Measurements from ENCODE around the gene EXOSC6. TPM values are rescaled to one million over a fixed set of nuclear protein-coding genes. Genes with fewer than 3 reads are reported as not detected.

The EXOSC6 gene
- total and polyA plus RNA-seq, 2 of the 4 experiments (the other 2 are of a cell fraction) = 5.8 to 7.0 TPM

DNA sequence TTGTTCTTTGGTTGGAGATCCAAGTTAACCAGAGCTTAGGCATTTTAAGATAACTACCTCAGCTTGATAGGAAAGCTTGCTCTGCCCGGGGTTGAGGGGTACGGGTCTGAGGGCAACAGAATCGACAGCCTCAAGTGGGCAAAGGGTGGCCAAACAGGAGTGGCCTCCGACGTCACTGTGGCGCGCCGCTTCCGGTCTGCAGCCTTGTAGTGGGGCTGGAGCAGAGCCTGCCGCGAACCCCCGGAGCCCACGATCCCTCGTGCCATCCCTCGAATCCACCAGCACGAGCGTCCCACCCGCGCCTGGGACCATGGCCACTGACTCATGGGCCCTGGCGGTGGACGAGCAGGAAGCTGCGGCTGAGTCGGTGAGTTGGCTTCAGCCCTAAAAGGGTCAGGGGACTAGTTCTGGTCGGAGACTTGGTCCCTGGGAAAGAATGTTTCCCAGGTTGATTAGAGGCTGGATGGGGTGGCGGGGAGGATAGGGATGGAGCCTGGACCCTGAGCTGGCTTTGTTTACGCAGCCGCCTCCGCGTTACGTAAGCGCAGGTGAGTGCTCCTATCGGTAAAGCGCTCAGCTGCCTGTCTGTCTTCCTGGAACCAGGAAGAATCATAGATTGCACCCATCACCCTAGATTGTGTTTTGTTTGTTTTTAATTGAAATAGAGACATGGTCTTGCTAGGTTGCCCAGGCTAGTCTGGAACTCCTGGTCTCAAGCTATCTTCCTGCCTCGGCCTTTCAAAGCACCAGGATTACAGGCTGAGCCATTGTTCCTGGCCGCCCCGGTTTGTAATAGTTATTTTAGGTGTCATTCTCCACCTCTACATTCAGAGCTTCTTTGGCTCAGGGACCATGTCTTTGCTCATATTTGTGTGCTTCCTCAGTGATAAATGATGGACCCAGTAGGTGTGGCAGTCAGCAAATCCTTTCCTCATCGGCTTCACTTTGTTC lies 47.5 kb upstream of the EXOSC6 start, which contains the start of gene DDX19B:
Gene DDX19B (plus strand): TSS at position 199 of the 951 bp plus-strand sequence. CDS start 112 bp downstream, at position 311.
- BruUV-seq (replicated peaks) = TSS peak; percentile 40
- peak within 1 kb of the TSS; percentile 74 for H2BK120ac ChIP-seq (ENCODE audit: low read depth, low read length)
- dilution Hi-C loops (cut with HindIII; ENCODE audit: low sequenced_read_pairs, unreplicated experiment) = no loop called here
- peak within 1 kb of the TSS; percentile 94 for H2AK9ac ChIP-seq (replicated peaks; ENCODE audit: low read depth, low read length, poor library complexity)
- peak within 1 kb of the TSS; percentile 89 for H3K18ac ChIP-seq (ENCODE audit: low read depth, low read length)
- peak within 1 kb of the TSS; percentile 93 for H3K4ac ChIP-seq (ENCODE audit: low read depth, low read length)
- H3K9ac ChIP-seq (ENCODE audit: low read depth, low read length) = peak within 1 kb of the TSS; percentile 94
- H3K36me3 ChIP-seq (ENCODE audit: control insufficient read depth, insufficient read depth, low read length) = no peaks in the 10 kb centered on the region
- H3K56ac ChIP-seq (ENCODE audit: extremely low read depth, insufficient read depth, low read length) = peak within 1 kb of the TSS; percentile 86
- H3K23ac ChIP-seq (ENCODE audit: low read depth, low read length) = peak within 1 kb of the TSS; percentile 66; the same call in 1 of the 2 replicates
- CTCF ChIA-PET = interaction anchor here (0.6 kb wide), 1 partner anchor 47 kb away, joined by 3 read pairs; no protein-coding TSS in a partner anchor
- in situ Hi-C loops (cut with MboI; ENCODE audit: low sequenced_read_pairs) = no loop called here
- peak within 1 kb of the TSS; percentile 96 for H2AFZ ChIP-seq (replicated peaks; ENCODE audit: low read length, poor library complexity)
- H2BK5ac ChIP-seq (ENCODE audit: low read depth, low read length, poor library complexity, severe bottlenecking) = peak within 1 kb of the TSS; percentile 89
- 0 out of 2 replicates have a peak, but pooled peaks cover 3% of the 10 kb centered on the region for H3K9me1 ChIP-seq (ENCODE audit: insufficient read depth, low read length)
- H3K4me1 ChIP-seq (ENCODE audit: control insufficient read depth, insufficient read depth, low read length) = peaks cover 3% of the 10 kb centered on the region; the same call in 1 of the 2 replicates
- H2AK5ac ChIP-seq (ENCODE audit: low read depth, low read length) = peak within 1 kb of the TSS; percentile 82; the same call in 1 of the 2 replicates
- peak within 1 kb of the TSS; percentile 98 for H3K4me2 ChIP-seq (ENCODE audit: low read depth, low read length)
- H4K20me1 ChIP-seq (ENCODE audit: insufficient read depth, low read length) = peaks cover 2% of the 10 kb centered on the region; the same call in 1 of the 2 replicates
- DNase-seq = peak; percentile 64
- H3K27me3 ChIP-seq (ENCODE audit: control insufficient read depth, insufficient read depth, low read length) = no peaks in the 10 kb centered on the region
- peaks cover 13 to 40% of the 10 kb centered on the region in 2 experiments for H3K79me1 ChIP-seq (ENCODE audit: low read depth in 1 of 2, low read length in 2 of 2)
- intact Hi-C loops (cut with micrococcal nuclease) = no loop called here
- peak within 1 kb of the TSS; percentile 89 for H3K27ac ChIP-seq (ENCODE audit: insufficient read depth, low read length)
- H3K9me3 ChIP-seq (ENCODE audit: control insufficient read depth, insufficient read depth, low read length) = no peaks in the 10 kb centered on the region; the same call in 1 of the 2 replicates
- 2% methylated on average over 20 of the region's 37 CpGs; no CpG with 5 or more reads in 1 of the 2 experiments for WGBS, 2 experiments (ENCODE audit: extremely low coverage in 2 of 2, insufficient read length in 1 of 2)
- POLR2A ChIA-PET (ENCODE audit: unreplicated experiment) = no interaction called here
- peak within 1 kb of the TSS; percentile 20; the same call in 1 of the 2 replicates for H2BK20ac ChIP-seq (ENCODE audit: low read depth, low read length)
- peak within 1 kb of the TSS; percentile 94 for H4K91ac ChIP-seq (ENCODE audit: insufficient read depth, low read depth, low read length)
- peak within 1 kb of the TSS; percentile 99 for H4K5ac ChIP-seq (ENCODE audit: low read depth, low read length)
- H4K8ac ChIP-seq (ENCODE audit: low read depth in 2 of 2, low read length in 2 of 2) = peak within 1 kb of the TSS; percentile 89 to 98
- H2BK15ac ChIP-seq (ENCODE audit: low read depth, low read length) = peak within 1 kb of the TSS; percentile 23; the same call in 1 of the 3 replicates
- TF ChIP-seq MAFK (IDR thresholded peaks at IDR 0.05; ENCODE audit: low read depth, low read length) = no peak
- TF ChIP-seq, protein P1, sequence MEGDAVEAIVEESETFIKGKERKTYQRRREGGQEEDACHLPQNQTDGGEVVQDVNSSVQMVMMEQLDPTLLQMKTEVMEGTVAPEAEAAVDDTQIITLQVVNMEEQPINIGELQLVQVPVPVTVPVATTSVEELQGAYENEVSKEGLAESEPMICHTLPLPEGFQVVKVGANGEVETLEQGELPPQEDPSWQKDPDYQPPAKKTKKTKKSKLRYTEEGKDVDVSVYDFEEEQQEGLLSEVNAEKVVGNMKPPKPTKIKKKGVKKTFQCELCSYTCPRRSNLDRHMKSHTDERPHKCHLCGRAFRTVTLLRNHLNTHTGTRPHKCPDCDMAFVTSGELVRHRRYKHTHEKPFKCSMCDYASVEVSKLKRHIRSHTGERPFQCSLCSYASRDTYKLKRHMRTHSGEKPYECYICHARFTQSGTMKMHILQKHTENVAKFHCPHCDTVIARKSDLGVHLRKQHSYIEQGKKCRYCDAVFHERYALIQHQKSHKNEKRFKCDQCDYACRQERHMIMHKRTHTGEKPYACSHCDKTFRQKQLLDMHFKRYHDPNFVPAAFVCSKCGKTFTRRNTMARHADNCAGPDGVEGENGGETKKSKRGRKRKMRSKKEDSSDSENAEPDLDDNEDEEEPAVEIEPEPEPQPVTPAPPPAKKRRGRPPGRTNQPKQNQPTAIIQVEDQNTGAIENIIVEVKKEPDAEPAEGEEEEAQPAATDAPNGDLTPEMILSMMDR (conservative IDR thresholded peaks at IDR 0.05; ENCODE audit: low read depth, low read length) = 0 out of 2 replicates have a peak, but pooled peaks have one; percentile 0
- TF ChIP-seq CEBPB (IDR thresholded peaks at IDR 0.05; ENCODE audit: low read depth, low read length) = peak; percentile 31; the same call in 1 of the 2 replicates
- no peak for TF ChIP-seq FOS (IDR thresholded peaks at IDR 0.05; ENCODE audit: low read depth, low read length)
- TF ChIP-seq POLR2A (IDR thresholded peaks at IDR 0.05; ENCODE audit: low read depth, low read length) = peak; percentile 79; the same call in 1 of the 2 replicates
- TF ChIP-seq SMC3 (IDR thresholded peaks at IDR 0.05; ENCODE audit: low read depth, low read length) = no peak
- peak; percentile 66 for TF ChIP-seq BHLHE40 (IDR thresholded peaks at IDR 0.05; ENCODE audit: low read depth, low read length)
- TF ChIP-seq MXI1 (IDR thresholded peaks at IDR 0.05; ENCODE audit: borderline replicate concordance, low read depth, low read length) = peak; percentile 77; the same call in 1 of the 2 replicates
- no peak for TF ChIP-seq NFE2L2 (IDR thresholded peaks at IDR 0.05; ENCODE audit: low read depth, low read length)
- no peak for TF ChIP-seq CHD1 (IDR thresholded peaks at IDR 0.05; ENCODE audit: low read depth, low read length)
- no peak for TF ChIP-seq RFX5 (IDR thresholded peaks at IDR 0.05; ENCODE audit: low read depth, low read length)
- no peak; the same call in 1 of the 2 replicates for TF ChIP-seq MAZ (IDR thresholded peaks at IDR 0.05; ENCODE audit: borderline replicate concordance, low read depth, low read length)
- no peak for TF ChIP-seq RCOR1 (IDR thresholded peaks at IDR 0.05; ENCODE audit: insufficient replicate concordance, low read length)
- ATAC-seq (ENCODE audit: low read depth) = peak; percentile 96
- H3K14ac ChIP-seq (replicated peaks; ENCODE audit: low read depth, low read length) = peak within 1 kb of the TSS; percentile 95
- H3K4me3 ChIP-seq (ENCODE audit: insufficient read depth, low read depth, low read length) = peak within 1 kb of the TSS; percentile 96

Data from IMR-90 (cell line).